GM21825 (cell line): ENCODE measurements around the gene PLET1.
"Not testable (repeated sequence)": the region's sequence is repeated elsewhere in the genome, so short reads cannot be mapped to it uniquely, and the experiment has no call there.

Experiments used
- ATAC-seq: cut with Tn5 transposase; IDR thresholded peaks from one replicate; pipeline ENCODE4 v1.9.1; 2021; ENCODE audit warnings: mild to moderate bottlenecking, moderate library complexity; ENCODE audit not compliant: unreplicated experiment

The PLET1 gene

DNA sequence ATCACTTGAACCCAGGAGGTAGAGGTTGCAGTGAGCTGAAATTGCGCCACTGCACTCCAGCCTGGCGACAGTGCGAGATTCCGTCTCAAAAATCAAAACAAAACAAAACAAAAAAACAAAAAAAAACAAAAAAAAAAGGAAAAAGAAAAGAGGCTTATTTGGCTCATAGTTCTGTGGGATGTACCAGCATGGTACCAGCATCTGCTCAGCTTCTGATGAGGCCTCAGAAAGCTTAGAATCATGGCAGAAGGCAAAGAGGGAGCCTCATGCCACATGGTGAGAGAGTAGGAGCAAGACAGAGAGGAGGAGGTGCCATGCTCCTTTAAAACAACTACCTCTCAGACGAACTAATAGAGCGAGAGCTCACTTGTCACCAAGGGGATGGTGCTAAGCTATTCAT, 45.0 kb downstream of the PLET1 start:
- no peak for ATAC-seq

- ATAC-seq = no peak
These were observed 46.9 kb downstream of the PLET1 start for GRCh38 chr11:112213753-112214152.

GRCh38 chr11:112212710-112213109, 48.0 kb downstream of the PLET1 start:
- ATAC-seq = no peak

- ATAC-seq = no peak
These were observed 48.4 kb downstream of the PLET1 start for GRCh38 chr11:112212290-112212689.

DNA sequence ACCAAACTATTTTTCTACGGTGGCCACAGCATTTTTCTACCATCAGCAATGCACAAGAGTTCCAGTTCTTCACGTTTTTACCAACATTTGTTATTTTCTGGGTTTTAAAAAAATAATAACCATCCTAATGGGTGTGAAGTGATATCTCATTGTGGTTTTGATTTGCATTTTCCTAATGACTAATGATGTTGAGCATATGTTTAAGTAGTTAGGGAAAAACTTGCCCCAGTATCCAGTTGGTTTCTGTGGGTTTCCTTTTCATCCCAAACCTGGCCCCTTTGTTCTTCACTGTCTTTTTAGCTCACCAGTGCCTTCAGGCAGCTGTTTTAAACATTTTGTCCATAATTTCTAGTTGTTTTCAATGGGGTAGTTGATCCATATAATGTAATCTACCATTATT, 49.1 kb downstream of the PLET1 start:
- no peak for ATAC-seq

DNA sequence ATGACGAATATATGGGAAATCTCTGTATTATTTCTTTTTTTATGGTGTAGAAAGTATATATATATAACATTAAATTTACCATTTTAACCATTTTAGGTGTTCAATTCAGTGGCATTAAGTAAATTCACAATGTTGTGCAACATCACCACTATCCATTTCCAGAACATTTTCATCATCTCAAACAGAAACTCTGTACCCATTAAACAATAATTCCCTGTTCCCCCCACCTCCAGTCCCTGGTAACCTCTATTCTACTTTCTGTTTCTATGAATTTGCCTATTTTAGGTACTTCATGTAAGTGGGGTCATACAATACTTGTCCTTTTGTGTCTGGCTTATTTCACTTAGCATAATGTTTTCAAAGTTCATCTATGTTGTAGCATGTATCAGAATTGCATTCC, 49.8 kb downstream of the PLET1 start:
- no peak for ATAC-seq

GRCh38 chr11:112206071-112206470, 54.6 kb downstream of the PLET1 start:
- ATAC-seq = no peak

- no peak for ATAC-seq
These were observed 60.4 kb downstream of the PLET1 start for GRCh38 chr11:112200252-112200651.

DNA sequence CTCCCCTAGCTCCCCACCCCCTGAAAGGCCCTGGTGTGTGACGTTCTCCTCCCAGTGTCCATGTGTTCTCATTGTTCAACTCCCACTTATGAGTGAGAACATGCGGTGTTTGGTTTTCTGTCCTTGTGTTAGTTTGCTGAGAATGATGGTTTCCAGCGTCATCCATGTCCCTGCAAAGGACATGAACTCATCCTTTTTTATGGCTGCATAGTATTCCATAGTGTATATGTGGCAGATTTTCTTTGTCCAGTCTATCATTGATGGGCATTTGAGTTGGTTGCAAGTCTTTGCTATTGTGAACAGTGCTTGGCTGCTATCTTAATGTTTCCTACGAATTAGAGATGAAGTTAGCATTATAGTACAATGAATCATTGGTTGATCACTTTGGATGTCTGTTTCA, 61.6 kb downstream of the PLET1 start:
- not testable (repeated sequence) for ATAC-seq
